ENCODE data around the gene GTF2F1. TPM values are rescaled to one million over a fixed set of nuclear protein-coding genes. Genes with fewer than 3 reads are reported as not detected.
"Not testable (repeated sequence)": the region's sequence is repeated elsewhere in the genome, so short reads cannot be mapped to it uniquely, and the experiment has no call there.

GTF2F1 gene
- total and polyA plus RNA-seq, 9 of the 15 experiments (the other 6 are each of a cell fraction or from before 2014, with no cell fraction given) = 4.7 to 75.4 (median 68.4) TPM

- POLR2A ChIA-PET = interaction anchor here (0.6 to 3.4 kb wide), 7 partner anchors 10 to 548 kb away, joined by 3 to 29 read pairs (median 4); partner anchors contain the start of genes ALKBH7 and GTF2F1
- H3K9me1 ChIP-seq (ENCODE audit: control insufficient read depth, insufficient read depth, low read length); BruUV-seq (replicated peaks); in situ Hi-C loops (cut with MboI); FAIRE-seq; ATAC-seq; H3K27ac ChIP-seq (ENCODE audit: extremely low read depth, low read depth, low read length); H3K9me3 ChIP-seq (replicated peaks; ENCODE audit: control insufficient read depth, insufficient read depth, low read depth, low read length); DNase-seq (ENCODE audit: extremely low read depth in 1 of 4, low spot score in 3 of 4); H3K27me3 ChIP-seq (ENCODE audit: control insufficient read depth in 2 of 2, insufficient read depth in 2 of 2, low read length in 2 of 2); H4K20me1 ChIP-seq (replicated peaks; ENCODE audit: control insufficient read depth, insufficient read depth, low read length); CTCF ChIA-PET (ENCODE audit: low intra/inter-chr PET ratio); intact Hi-C loops (cut with micrococcal nuclease): not testable (repeated sequence)
- 60% methylated on average over 10 of the region's 10 CpGs for WGBS (ENCODE audit: insufficient coverage, low coverage, missing lambda C conversion rate)
- peak overlapping the region; percentile 84 for H3K4me3 ChIP-seq
- H3K4me2 ChIP-seq (ENCODE audit: insufficient read depth, low read length) = peak overlapping the region; percentile 86
- TF ChIP-seq CBX3 (IDR thresholded peaks at IDR 0.05; ENCODE audit: borderline replicate concordance in 1 of 2, low read length in 2 of 2) = 0 out of 3 replicates have a peak, but pooled peaks of 1 of the 2 experiments have one; percentile 7
- peaks cover 17% of the 10 kb centered on the region for H3K79me2 ChIP-seq (ENCODE audit: control insufficient read depth, insufficient read depth, low read length)
- H3K4me1 ChIP-seq (replicated peaks in 1 of 2; ENCODE audit: control insufficient read depth in 2 of 2, insufficient read depth in 2 of 2, low read length in 2 of 2) = peaks cover 8 to 36% of the 10 kb centered on the region in 2 experiments; a peak in 4 of 5 replicates
- peaks cover 29% of the 10 kb centered on the region; the same call in 2 of the 3 replicates for H3K36me3 ChIP-seq (ENCODE audit: control insufficient read depth, insufficient read depth, low read length)
- H3K9ac ChIP-seq (ENCODE audit: insufficient read depth in 1 of 2, low read depth in 2 of 2, low read length in 2 of 2) = peak overlapping the region; percentile 77 to 91; a peak in 3 of 4 replicates
- peak overlapping the region; percentile 78 for H2AFZ ChIP-seq (ENCODE audit: low read depth, low read length)
Measured at GRCh38 chr19:6360857-6361216, 32.1 kb downstream of the GTF2F1 start.

DNA sequence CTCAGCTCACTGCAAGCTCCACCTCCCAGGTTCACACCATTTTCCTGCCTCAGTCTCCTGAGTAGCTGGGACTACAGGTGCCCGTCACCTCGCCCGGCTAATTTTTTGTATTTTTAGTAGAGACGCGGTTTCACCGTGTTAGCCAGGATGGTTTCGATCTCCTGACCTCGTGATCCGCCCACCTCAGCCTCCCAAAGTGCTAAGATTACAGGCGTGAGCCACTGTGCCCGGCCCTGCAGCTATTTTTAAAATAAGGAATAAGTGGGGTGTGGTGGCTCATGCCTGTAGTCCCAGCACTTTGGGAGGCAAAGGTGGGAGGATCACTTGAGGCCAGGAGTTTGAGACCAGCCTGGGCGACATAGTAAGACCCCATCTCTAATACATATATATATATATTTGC is 32.5 kb downstream of the GTF2F1 start:
- H4K20me1 ChIP-seq (replicated peaks; ENCODE audit: control insufficient read depth, insufficient read depth, low read length); intact Hi-C loops (cut with micrococcal nuclease); ATAC-seq; H2AFZ ChIP-seq (ENCODE audit: low read depth, low read length); H3K4me3 ChIP-seq; H3K9me3 ChIP-seq (replicated peaks; ENCODE audit: control insufficient read depth, insufficient read depth, low read depth, low read length); DNase-seq (ENCODE audit: extremely low read depth in 1 of 4, low spot score in 3 of 4); H3K27ac ChIP-seq (ENCODE audit: extremely low read depth, low read depth, low read length); H3K9me1 ChIP-seq (ENCODE audit: control insufficient read depth, insufficient read depth, low read length); H3K9ac ChIP-seq (ENCODE audit: insufficient read depth in 1 of 2, low read depth in 2 of 2, low read length in 2 of 2); H3K27me3 ChIP-seq (ENCODE audit: control insufficient read depth in 2 of 2, insufficient read depth in 2 of 2, low read length in 2 of 2); H3K4me2 ChIP-seq (ENCODE audit: insufficient read depth, low read length); in situ Hi-C loops (cut with MboI); FAIRE-seq; CTCF ChIA-PET (ENCODE audit: low intra/inter-chr PET ratio); BruUV-seq (replicated peaks): not testable (repeated sequence)
- POLR2A ChIA-PET = interaction anchor here (0.7 kb wide), 1 partner anchor 548 kb away, joined by 3 read pairs; no protein-coding TSS in a partner anchor
- WGBS (ENCODE audit: insufficient coverage, low coverage, missing lambda C conversion rate) = 75% methylated on average over 12 of the region's 12 CpGs
- peaks cover 8 to 36% of the 10 kb centered on the region in 2 experiments; a peak in 4 of 5 replicates for H3K4me1 ChIP-seq (replicated peaks in 1 of 2; ENCODE audit: control insufficient read depth in 2 of 2, insufficient read depth in 2 of 2, low read length in 2 of 2)
- H3K79me2 ChIP-seq (ENCODE audit: control insufficient read depth, insufficient read depth, low read length) = peaks cover 17% of the 10 kb centered on the region
- peaks cover 25% of the 10 kb centered on the region; the same call in 2 of the 3 replicates for H3K36me3 ChIP-seq (ENCODE audit: control insufficient read depth, insufficient read depth, low read length)

Measured in K562 (cell line).